K562 (cell line): Measurements from ENCODE around the gene AACS. TPM values are rescaled to one million over a fixed set of nuclear protein-coding genes. Genes with fewer than 3 reads are reported as not detected.

Experiments
- polyA plus RNA-seq, 8 experiments: library from polyadenylated mRNA; depleted of rRNA in 4 of 8; stranded (reverse) in 5 of 8; unstranded in 3 of 8; fragments of >200 nt; fragmentation: Nextera tagmentation in 2 of 8; fragmentation: Illumina TruSeq in 1 of 8; extraction: Ambion mirVana in 2 of 8; extraction: Trizol in 1 of 8; gene quantifications; 2 replicates each; pipeline versions ENCODE4 v1.2.1 to v1.2.3, GENCODE V29; 2011 to 2014; ENCODE audit warnings: inconsistent platforms in 1 of 8, missing spikeins in 1 of 8
- small RNA-seq: library from RNA; depleted of rRNA; stranded (forward); fragments of <200 nt; gene quantifications from one replicate; pipeline ENCODE3, GENCODE V24; 2014
- total RNA-seq, 7 experiments: library from RNA; depleted of rRNA in 6 of 7; stranded (reverse); fragments of >200 nt in 6 of 7; fragmentation: Illumina TruSeq in 2 of 7; extraction: Trizol in 2 of 7; gene quantifications; 2 replicates each; pipeline versions ENCODE4 v1.2.1 to v1.2.3, GENCODE V29; 2011 to 2021; ENCODE audit warnings: low replicate concordance in 1 of 7

Gene AACS
- total and polyA plus RNA-seq, 9 of the 15 experiments (the other 6 are each of a cell fraction or from before 2014, with no cell fraction given), result 2.4 to 13.0 (median 6.0) TPM

Small RNA genes within 50 kb of the gene (small RNA-seq; reads per million reads assigned to genes)
- gene AC122688.1, result not detected

Other genes starting within 250 kb of the AACS start
- 52.8 and 83.0 TPM in 2 replicates for gene SCARB1, start 201.6 kb upstream of the AACS start, total RNA-seq (2014; rRNA removed)
- 30.9 and 38.4 TPM in 2 replicates for gene SCARB1, start 201.6 kb upstream of the AACS start, total RNA-seq (2014; rRNA removed; fragmentation: Illumina TruSeq; extraction: Trizol)
- gene SCARB1, start 201.6 kb upstream of the AACS start, total RNA-seq (2015; rRNA removed; fragmentation: Illumina TruSeq; extraction: Trizol), result 36.0 and 38.7 TPM in 2 replicates
- gene SCARB1, start 201.6 kb upstream of the AACS start, total RNA-seq (2021), result 148 and 157 TPM in 2 replicates
- 81.9 and 168 TPM in 2 replicates for gene SCARB1, start 201.6 kb upstream of the AACS start, polyA plus RNA-seq (2011; rRNA removed)
- 143 and 152 TPM in 2 replicates for gene SCARB1, start 201.6 kb upstream of the AACS start, polyA plus RNA-seq (2014; fragmentation: Illumina TruSeq; extraction: Trizol)
- gene SCARB1, start 201.6 kb upstream of the AACS start, polyA plus RNA-seq (2014; fragmentation: Nextera tagmentation; extraction: Ambion mirVana), result 1 to 10 TPM in 1 of 2 experiments, under 1 TPM in 1; 0.56 to 4.7 TPM
- gene SCARB1, start 201.6 kb upstream of the AACS start, polyA plus RNA-seq (2014; rRNA removed), result 79.2 and 92.6 TPM in 2 replicates
- 717 and 744 TPM in 2 replicates for gene UBC, start 150.8 kb upstream of the AACS start, total RNA-seq (2014; rRNA removed)
- 771 and 813 TPM in 2 replicates for gene UBC, start 150.8 kb upstream of the AACS start, total RNA-seq (2014; rRNA removed; fragmentation: Illumina TruSeq; extraction: Trizol)
- gene UBC, start 150.8 kb upstream of the AACS start, total RNA-seq (2015; rRNA removed; fragmentation: Illumina TruSeq; extraction: Trizol), result 795 and 812 TPM in 2 replicates
- gene UBC, start 150.8 kb upstream of the AACS start, total RNA-seq (2021), result 697 and 765 TPM in 2 replicates
- gene UBC, start 150.8 kb upstream of the AACS start, polyA plus RNA-seq (2011; rRNA removed), result 1,118 and 1,197 TPM in 2 replicates
- gene UBC, start 150.8 kb upstream of the AACS start, polyA plus RNA-seq (2014; fragmentation: Illumina TruSeq; extraction: Trizol), result 825 and 860 TPM in 2 replicates
- gene UBC, start 150.8 kb upstream of the AACS start, polyA plus RNA-seq (2014; fragmentation: Nextera tagmentation; extraction: Ambion mirVana), result 1,000 to 10,000 TPM in 1 of 2 experiments, 100 to 1,000 TPM in 1; 927 to 1,153 TPM
- gene UBC, start 150.8 kb upstream of the AACS start, polyA plus RNA-seq (2014; rRNA removed), result 533 and 624 TPM in 2 replicates
- gene DHX37, start 76.3 kb upstream of the AACS start, total RNA-seq (2014; rRNA removed), result 35.0 and 42.2 TPM in 2 replicates
- 8.4 and 9.7 TPM in 2 replicates for gene DHX37, start 76.3 kb upstream of the AACS start, total RNA-seq (2014; rRNA removed; fragmentation: Illumina TruSeq; extraction: Trizol)
- gene DHX37, start 76.3 kb upstream of the AACS start, total RNA-seq (2015; rRNA removed; fragmentation: Illumina TruSeq; extraction: Trizol), result 22.7 and 25.4 TPM in 2 replicates
- gene DHX37, start 76.3 kb upstream of the AACS start, total RNA-seq (2021), result 44.8 and 49.5 TPM in 2 replicates
- gene DHX37, start 76.3 kb upstream of the AACS start, polyA plus RNA-seq (2011; rRNA removed), result 6.7 and 12.1 TPM in 2 replicates
- gene DHX37, start 76.3 kb upstream of the AACS start, polyA plus RNA-seq (2014; fragmentation: Illumina TruSeq; extraction: Trizol), result 17.5 and 24.1 TPM in 2 replicates
- under 1 TPM; 0.14 to 0.27 TPM for gene DHX37, start 76.3 kb upstream of the AACS start, polyA plus RNA-seq (2014; fragmentation: Nextera tagmentation; extraction: Ambion mirVana)
- 24.8 and 25.6 TPM in 2 replicates for gene DHX37, start 76.3 kb upstream of the AACS start, polyA plus RNA-seq (2014; rRNA removed)
- gene BRI3BP, start 71.8 kb upstream of the AACS start, total RNA-seq (2014; rRNA removed), result 15.8 and 18.9 TPM in 2 replicates
- gene BRI3BP, start 71.8 kb upstream of the AACS start, total RNA-seq (2014; rRNA removed; fragmentation: Illumina TruSeq; extraction: Trizol), result 24.2 and 24.7 TPM in 2 replicates
- 24.4 and 25.0 TPM in 2 replicates for gene BRI3BP, start 71.8 kb upstream of the AACS start, total RNA-seq (2015; rRNA removed; fragmentation: Illumina TruSeq; extraction: Trizol)
- gene BRI3BP, start 71.8 kb upstream of the AACS start, total RNA-seq (2021), result 24.6 TPM in 2 replicates
- gene BRI3BP, start 71.8 kb upstream of the AACS start, polyA plus RNA-seq (2011; rRNA removed), result 13.5 and 15.2 TPM in 2 replicates
- 18.8 and 21.2 TPM in 2 replicates for gene BRI3BP, start 71.8 kb upstream of the AACS start, polyA plus RNA-seq (2014; fragmentation: Illumina TruSeq; extraction: Trizol)
- 10 to 100 TPM; 12.3 to 16.6 TPM for gene BRI3BP, start 71.8 kb upstream of the AACS start, polyA plus RNA-seq (2014; fragmentation: Nextera tagmentation; extraction: Ambion mirVana)
- gene BRI3BP, start 71.8 kb upstream of the AACS start, polyA plus RNA-seq (2014; rRNA removed), result 12.9 and 16.2 TPM in 2 replicates
- not detected in 2 replicates for gene TMEM132B, start 121.0 kb downstream of the AACS start, total RNA-seq (2014; rRNA removed)
- gene TMEM132B, start 121.0 kb downstream of the AACS start, total RNA-seq (2014; rRNA removed; fragmentation: Illumina TruSeq; extraction: Trizol), result 0.04 TPM in 1 of 2 replicates, not detected in the other
- 0.07 TPM in 1 of 2 replicates, not detected in the other for gene TMEM132B, start 121.0 kb downstream of the AACS start, total RNA-seq (2015; rRNA removed; fragmentation: Illumina TruSeq; extraction: Trizol)
- gene TMEM132B, start 121.0 kb downstream of the AACS start, total RNA-seq (2021), result 0.18 TPM in 1 of 2 replicates, not detected in the other
- gene TMEM132B, start 121.0 kb downstream of the AACS start, polyA plus RNA-seq (2011; rRNA removed), result 0.01 TPM in 1 of 2 replicates, not detected in the other
- 0.13 TPM in 1 of 2 replicates, not detected in the other for gene TMEM132B, start 121.0 kb downstream of the AACS start, polyA plus RNA-seq (2014; fragmentation: Illumina TruSeq; extraction: Trizol)
- gene TMEM132B, start 121.0 kb downstream of the AACS start, polyA plus RNA-seq (2014; fragmentation: Nextera tagmentation; extraction: Ambion mirVana), result not detected
- not detected in 2 replicates for gene TMEM132B, start 121.0 kb downstream of the AACS start, polyA plus RNA-seq (2014; rRNA removed)